NCI-H1092 (cell line): Measurements from ENCODE around the gene SLC17A7.

Experiments used
- DNase-seq: peaks from one replicate; lab custom pipeline; 2025; lab: John Stamatoyannopoulos, UW

The SLC17A7 gene

GRCh38 chr19:49408816-49409440, 32.4 kb downstream of the SLC17A7 start:
- no peak for DNase-seq

DNA sequence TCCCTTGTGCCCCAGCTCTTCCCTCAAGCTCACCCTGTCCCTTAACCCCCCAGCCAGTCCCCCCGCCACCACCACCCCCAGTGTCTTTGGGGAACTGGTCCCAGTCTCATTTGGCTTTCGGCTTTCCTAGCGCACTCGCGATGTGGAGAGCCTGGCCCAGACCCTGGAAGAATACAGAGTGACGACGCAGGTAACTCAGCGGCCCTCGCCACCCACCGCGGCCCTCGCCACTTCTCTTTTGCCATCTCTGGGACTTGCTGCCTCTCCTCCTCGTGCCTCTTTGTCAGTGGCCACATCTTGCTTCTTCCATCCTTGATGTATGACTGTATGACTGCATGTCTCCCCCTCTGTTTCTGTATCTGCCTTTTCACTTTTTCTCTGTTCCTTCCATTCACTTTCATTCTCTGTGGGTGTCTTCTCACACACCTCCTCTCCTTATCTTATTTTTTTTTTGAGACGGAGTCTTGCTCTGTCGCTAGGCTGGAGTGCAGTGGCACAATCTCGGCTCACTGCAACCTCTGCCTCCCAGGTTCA, 33.8 kb downstream of the SLC17A7 start:
- DNase-seq, result no peak

DNA sequence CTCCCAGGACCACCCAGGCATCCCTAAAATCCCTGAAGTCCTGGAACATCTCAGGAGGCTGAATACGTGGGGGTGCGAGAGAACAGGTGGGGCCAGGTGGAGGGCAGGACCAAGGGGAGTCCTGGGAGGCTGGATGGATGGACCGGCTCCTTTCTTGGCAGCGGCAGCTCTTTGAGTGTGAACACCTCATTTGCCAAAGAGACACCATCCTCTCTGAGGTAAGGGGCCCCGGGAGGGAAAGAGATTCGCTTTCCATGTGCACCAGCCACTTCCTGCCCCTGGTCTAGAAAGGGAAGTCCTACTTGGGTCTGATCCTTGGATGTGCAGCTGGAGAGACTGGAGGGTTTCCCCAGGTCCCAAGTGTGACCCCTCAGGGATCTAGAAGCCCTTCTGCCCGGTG, 34.2 kb downstream of the SLC17A7 start:
- no peak for DNase-seq

DNA sequence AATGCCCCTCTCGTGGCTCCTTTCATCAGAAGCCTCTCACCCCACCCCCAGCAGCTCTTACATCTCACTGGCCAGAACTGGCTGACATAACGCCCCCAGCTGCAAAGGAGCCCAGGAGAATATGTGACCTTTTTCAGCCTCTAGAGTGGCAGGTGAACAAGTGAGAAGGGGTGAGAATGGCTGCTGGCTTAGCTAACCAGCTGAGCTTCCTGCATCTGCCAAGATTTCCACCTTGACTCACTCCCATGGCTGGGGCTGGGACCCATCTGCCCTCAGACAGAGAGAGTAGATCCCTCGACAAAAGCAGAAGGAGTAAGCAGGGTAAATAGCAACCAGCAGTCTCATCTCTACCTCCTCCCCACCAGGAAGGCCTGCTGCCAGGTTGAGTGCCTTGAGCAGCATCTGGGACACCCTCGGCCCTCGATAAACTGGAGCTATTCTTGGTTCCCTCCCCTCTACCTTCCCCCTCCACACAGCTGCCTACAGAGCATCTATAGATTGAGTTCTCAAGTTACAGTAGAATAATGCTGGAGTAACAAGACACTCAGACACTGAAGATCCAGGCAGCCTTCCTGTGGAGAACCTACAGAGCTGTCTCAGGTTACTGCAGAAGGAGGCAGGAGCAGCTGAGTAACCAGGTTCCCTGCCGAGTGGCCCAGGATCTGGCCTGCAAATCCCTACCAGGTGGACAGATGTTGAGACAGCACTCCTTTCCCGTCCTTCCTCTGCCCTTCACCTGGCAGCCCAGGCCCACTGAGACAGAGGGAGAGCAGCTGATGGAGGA, 37.7 kb downstream of the SLC17A7 start:
- peak; percentile 48 for DNase-seq

- no peak for DNase-seq
These were observed 41.3 kb downstream of the SLC17A7 start for GRCh38 chr19:49400029-49400428.

DNA sequence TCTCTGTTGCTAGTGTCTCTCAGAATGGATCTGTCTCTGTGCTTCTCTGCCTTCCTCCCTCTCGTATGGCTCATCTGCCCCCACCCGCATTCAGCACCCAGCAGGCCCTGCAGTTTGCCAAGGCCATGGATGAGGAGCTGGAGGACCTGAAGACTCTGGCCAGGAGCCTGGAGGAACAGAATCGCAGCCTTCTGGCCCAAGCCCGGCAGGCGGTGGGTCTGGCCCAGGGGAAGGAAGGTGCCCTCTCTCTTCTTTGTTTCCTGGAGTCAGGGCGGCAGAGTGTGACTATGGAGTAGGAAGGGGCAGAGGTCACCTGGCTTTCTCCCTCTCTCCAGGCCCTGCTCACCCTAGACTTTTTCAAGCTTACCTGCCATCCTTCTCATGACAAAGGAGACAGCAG, 42.4 kb downstream of the SLC17A7 start:
- DNase-seq, result no peak

DNA sequence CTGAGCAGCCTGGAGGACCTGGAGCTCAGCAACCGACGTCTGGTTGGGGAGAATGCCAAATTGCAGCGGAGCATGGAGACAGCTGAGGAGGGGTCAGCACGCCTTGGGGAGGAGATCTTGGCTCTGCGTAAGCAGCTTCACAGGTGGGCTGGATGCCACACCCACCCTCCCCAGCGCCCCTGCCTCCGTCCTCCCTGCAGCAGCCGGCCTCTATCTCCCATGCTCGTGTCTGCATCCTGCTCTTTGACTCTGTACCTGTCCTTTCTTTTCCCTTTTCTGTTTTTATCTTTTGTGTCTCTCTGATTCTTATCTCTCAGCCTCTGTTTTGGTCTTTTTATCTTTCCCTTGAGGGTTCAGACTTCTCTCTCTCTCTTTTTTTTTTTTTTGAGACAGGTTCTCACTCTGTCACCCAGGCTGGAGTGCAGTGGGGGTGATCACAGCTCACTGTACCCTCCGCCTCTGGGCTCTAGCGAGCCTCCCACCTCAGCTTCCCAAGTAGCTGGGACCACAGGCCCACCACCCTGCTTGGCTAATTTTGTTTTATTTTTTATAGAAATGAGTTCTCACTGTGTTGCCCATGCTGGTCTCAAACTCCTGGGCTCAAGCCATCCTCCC, 43.2 kb downstream of the SLC17A7 start:
- no peak for DNase-seq

DNA sequence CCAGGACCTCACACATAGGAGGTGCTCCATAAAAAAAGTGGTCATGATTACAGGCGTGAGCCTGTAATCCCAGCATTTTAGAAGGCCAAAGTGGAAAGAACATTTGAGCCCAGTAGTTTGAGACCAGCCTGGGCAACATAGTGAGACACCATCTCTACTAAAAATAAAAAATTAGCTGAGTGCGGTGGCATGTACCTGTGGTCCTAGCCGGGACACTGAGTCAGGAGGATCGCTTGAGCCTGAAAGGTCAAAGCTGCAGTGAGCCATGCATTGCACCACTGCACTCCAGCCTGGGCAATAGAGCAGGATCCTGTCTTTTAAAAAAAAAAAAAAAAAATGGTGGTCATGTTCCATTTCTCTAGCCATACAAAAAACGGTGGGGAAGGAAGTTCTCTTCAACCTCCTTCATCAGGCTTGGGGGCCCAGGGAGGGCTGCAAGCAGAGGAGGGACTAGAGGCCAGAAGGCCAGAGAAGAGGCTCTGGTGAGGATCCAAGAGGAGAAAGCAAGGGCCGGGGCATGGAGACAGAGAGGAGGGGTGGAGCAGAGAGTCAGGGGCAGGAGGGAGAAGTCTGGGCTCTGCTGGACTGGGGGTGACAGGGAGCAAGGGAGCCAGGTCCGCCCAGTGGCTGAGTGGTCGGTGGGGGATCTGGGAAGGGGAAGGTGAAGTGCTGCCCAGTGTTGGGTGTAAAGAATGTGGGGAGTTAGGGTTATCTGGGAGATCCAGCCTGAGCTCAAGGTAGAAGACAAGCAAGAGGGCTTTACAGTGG, 44.4 kb downstream of the SLC17A7 start:
- no peak for DNase-seq

GRCh38 chr19:49395581-49396407, 45.5 kb downstream of the SLC17A7 start:
- no peak for DNase-seq

GRCh38 chr19:49393881-49394280, 47.4 kb downstream of the SLC17A7 start:
- DNase-seq, result no peak

- DNase-seq, result peak; percentile 66
These were observed 49.5 kb downstream of the SLC17A7 start for GRCh38 chr19:49391581-49392399.

GRCh38 chr19:49390929-49391359, 50.4 kb downstream of the SLC17A7 start:
- no peak for DNase-seq

DNA sequence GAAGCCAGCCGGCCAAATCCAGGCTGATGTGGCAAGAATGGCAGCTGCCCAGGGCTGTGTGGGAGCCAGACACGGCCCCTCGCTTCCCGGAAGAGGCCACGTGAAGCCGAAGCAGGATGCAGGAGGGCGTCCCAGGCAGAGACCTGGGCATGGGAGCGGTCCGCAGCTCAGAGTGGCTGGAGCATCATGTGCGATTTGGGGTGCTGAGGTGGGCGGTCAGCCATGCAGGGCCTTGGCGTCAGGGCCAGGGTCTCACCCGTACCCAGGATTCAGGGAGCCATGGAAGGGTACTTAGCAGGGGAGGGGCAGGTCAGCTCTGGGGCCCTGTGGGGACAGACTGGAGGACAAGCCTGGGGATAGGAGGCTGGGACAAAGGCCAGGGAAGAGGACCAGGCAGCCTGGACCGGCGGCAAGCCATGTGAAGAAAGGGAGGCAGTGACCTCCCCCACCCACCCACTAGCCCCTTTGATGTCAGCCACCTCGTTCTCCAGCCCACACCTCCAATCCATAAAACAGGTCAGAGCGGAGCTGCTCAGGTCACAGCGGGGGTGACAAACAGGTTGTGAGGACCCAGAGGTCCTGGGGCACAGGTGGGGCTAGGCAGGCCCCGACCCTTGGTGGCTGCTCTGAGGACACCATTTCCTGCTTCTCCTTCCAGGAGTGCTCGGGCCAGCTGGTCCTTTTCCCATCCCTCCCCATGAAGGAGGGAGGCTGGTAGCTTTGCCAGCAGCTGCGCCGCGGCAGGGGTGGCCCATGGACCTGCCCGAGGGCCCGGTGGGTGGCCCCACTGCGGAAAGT, 51.0 kb downstream of the SLC17A7 start:
- DNase-seq, result no peak

- DNase-seq, result no peak
These were observed 51.9 kb downstream of the SLC17A7 start for GRCh38 chr19:49389406-49389805.

- no peak for DNase-seq
These were observed 53.4 kb downstream of the SLC17A7 start, which contains the start of gene KASH5 for GRCh38 chr19:49387936-49388372. KASH5 (plus strand) TSS chr19:49388249; CDS start chr19:49390884, 2,635 bp downstream.

- no peak for DNase-seq
These were observed 57.7 kb downstream of the SLC17A7 start for GRCh38 chr19:49383599-49383998.

DNA sequence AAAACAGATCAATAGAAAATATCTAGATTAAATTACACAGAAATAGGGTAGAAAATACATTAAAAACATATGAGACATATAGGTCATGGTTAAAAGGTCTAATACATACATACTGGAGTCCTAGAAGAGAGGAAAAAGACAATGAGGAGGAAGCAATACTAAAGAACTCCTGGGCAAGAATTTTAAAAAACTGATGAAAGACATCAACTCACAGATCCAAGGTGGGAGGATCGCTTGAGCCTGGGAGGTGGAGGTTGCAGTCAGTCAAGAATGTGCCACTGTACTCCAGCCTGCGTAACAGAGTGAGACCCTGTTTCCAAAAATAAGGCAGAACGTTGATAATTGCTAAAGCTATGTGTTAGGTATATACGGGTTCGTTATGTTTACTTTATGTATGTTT, 58.7 kb downstream of the SLC17A7 start:
- no peak for DNase-seq

DNA sequence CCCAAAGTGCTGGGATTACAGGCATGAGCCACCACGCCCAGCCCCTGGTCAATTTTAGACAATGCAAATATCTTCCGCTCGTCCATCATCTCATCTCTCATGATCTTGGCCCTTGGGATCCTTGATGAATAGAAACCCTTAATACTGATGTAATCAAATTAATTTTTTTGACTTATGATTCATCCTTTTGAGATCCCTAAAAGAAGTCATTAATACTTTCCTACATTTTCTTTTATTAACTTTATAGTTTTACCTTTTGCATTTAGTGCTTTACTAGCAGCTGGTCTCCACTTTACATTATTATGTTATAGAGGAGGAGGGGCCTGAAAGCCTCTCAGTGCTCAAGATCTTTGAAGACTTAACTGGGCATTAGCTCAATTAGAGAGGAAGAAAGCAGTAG, 60.9 kb downstream of the SLC17A7 start:
- DNase-seq, result no peak
